DMS53 (cell line): Measurements from ENCODE around the gene C1GALT1.
A peak's percentile ranks its signal among the peaks of the same experiment; 100 is the strongest.
"Not testable (repeated sequence)": the region's sequence is repeated elsewhere in the genome, so short reads cannot be mapped to it uniquely, and the experiment has no call there.

ENCODE experiments used
- DNase-seq: peaks from one replicate; lab custom pipeline; 2025; lab: John Stamatoyannopoulos, UW

C1GALT1 gene

DNA sequence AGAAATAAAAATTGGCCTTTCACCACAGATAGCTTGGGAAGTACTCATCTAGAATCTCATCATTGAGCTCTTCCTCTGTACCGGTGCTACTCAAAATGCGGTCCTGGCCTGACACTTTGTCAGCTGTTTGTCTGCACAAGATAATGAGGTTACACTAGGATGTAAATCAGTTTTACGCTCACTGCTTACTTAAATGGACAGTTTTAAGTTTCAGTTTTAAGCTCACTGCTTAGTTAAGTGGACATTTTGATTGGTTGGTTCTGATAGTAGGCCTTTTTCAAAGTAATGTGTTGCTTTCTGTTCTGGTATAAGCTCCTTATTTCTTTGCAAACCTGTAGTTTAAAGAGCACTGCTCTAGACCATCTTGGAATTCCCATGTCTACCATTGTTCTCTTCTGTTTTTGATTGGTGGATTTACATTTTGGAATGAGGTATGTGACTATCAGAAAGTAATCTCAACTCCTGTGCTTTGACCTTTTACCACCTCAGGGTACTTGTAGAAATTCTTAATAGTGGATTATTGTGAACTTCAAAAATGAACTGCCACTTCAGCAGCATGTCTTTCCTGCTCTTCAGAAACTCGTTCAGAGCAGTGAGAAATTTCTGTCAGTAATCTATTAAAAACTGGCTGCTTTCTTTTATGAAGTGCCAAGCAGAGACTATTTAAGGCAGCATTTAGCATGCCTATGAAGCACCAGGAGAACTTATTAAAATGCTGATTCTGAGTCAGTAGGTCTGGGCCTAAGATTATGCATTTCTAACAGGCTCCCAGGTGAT is 55.0 kb downstream of the C1GALT1 start:
- DNase-seq, result no peak

- no peak for DNase-seq
Observed at GRCh38 chr7:7237978-7238267, 55.6 kb downstream of the C1GALT1 start.

GRCh38 chr7:7239346-7239745 is 57.0 kb downstream of the C1GALT1 start:
- no peak for DNase-seq

- no peak for DNase-seq
Observed at GRCh38 chr7:7242899-7243298, 60.6 kb downstream of the C1GALT1 start.

DNA sequence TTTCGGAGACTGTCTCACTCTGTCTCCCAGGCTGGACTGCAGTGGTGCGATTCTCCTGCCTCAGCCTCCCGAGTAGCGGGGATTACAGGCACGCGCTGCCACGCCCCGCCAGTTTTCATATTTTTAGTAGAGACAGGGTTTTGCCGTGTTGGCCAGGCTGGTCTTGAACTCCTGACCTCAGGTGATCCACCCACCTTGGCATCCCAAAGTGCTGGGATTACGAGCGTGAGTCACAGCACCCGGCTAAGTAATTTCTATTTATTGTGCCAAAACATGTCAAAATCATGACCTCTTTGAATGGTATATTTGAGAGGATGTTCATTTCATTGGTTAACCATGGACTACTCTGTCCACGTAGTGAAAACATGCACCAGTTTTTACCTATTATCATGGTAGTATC is 62.9 kb downstream of the C1GALT1 start:
- DNase-seq, result not testable (repeated sequence)

DNA sequence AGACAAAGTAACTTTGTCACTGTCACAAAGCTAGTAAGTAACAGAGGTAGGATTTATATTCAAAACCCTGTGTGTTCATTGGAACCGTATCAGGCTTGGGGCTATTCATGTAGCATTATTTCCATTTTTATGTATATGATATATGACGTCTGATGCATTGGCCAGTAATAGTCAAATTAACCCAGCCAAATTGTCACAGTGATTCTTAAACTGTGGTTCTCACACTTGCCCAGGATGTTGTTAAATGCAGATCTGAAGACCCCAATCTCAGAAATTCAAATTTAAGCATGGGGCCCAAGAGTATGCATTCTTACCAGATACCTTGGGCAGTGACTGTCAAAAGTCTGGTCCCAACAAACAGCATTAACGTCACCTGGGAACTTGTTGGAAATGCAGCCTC is 63.9 kb downstream of the C1GALT1 start:
- DNase-seq, result no peak

GRCh38 chr7:7247658-7248057 is 65.3 kb downstream of the C1GALT1 start:
- DNase-seq, result no peak

GRCh38 chr7:7249814-7250213 is 67.5 kb downstream of the C1GALT1 start:
- no peak for DNase-seq

GRCh38 chr7:7251742-7252141 is 69.4 kb downstream of the C1GALT1 start:
- DNase-seq, result no peak

DNA sequence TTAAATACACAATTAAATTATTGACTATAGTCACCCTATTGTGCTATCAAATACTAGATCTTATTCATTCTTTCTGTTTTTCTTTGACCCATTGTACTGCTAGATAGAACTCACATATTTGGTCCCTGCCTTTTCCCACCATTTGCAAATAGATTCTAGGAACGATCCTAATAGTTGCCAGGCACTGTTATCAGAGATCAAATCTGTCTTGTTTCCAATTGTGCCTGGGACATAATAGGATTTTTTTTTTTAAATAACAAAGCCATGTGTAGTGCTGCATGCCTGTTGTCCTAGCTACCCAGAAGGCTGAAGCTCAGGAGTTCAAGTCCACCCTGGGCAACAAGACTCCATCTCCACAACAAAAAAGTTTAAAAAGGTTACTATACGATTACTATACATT is 72.0 kb downstream of the C1GALT1 start:
- DNase-seq, result no peak

DNA sequence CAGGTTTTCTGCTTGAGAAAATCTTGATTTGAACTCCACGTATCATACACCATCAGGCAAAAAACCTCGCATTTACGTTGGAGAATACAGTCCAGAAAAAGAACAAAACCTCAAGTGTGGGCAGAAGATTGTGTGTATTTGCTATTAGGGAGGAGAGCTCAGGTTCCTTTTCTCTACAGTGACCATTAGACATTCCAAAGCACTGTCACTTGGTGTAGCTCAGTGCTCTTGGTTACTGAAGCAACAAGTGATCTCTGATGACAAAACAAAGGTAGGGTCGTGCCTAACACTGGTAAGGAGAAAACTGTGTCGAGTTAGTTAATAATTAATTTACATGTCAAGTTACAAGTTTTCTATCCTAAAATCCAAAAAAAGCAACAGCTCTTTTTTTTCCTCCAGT is 72.6 kb downstream of the C1GALT1 start:
- peak; percentile 53 for DNase-seq

DNA sequence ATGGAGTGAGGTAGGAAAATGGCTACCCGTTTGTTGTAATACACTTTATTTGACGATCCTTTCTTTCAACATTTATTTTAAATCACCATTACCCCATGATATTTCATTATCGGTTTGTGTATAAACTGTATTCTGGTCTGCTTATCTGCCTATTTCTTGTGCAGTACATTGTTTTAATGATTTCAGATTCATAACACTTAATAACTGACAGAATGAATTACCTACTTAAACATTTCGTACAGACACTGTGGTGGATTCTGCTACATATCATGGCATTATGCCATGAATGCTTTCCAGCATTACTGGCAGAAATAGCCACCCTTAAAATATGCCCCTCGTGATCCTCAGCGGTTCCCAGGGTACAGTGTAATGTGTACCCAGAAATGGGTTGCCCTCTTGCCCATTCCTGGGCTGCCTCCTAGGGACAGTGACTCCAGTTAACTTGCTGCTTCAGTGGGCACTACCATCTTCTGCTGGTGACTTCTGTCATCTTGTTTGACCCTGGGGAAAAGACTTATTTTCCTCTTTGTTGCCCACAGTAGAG is 74.5 kb downstream of the C1GALT1 start:
- DNase-seq, result no peak

DNA sequence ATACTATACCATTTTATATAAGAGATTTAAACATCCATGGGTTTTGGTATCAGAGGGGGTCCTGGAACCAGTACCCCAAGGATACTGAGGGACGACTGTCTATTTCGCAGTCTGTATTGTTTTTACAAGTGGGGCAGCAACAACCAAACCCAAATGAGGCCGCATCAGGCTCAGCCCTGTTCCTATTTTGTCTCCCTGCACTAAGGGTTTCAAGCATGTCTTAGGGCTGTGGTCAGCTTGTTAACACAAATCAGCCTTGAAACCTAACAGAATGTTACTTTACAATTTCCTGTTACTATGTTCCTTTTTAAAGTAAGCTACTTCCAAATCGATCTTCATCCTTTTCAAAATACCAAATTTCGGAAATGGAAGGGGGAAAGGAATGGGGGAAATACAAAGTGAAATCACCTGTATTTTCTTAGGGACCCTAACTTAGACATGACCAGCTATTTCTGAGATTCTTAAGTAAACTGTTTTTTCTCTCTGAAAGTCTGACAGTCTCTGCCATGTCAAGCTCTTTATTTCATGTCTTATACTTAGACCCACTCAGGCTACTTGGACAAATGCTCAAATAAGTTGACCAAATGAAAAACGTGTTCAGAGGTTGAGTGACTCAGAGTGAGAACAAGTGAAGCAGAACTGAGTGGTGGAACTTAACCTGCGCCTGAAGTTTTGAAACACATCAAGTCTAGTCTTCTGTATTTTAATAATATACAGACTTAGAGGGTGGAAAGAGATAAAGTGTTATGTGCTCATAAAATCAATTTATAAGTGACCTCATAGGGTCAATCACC is 75.8 kb downstream of the C1GALT1 start:
- DNase-seq, result peak; percentile 80

- no peak for DNase-seq
Observed at GRCh38 chr7:7261863-7262262, 79.5 kb downstream of the C1GALT1 start.

DNA sequence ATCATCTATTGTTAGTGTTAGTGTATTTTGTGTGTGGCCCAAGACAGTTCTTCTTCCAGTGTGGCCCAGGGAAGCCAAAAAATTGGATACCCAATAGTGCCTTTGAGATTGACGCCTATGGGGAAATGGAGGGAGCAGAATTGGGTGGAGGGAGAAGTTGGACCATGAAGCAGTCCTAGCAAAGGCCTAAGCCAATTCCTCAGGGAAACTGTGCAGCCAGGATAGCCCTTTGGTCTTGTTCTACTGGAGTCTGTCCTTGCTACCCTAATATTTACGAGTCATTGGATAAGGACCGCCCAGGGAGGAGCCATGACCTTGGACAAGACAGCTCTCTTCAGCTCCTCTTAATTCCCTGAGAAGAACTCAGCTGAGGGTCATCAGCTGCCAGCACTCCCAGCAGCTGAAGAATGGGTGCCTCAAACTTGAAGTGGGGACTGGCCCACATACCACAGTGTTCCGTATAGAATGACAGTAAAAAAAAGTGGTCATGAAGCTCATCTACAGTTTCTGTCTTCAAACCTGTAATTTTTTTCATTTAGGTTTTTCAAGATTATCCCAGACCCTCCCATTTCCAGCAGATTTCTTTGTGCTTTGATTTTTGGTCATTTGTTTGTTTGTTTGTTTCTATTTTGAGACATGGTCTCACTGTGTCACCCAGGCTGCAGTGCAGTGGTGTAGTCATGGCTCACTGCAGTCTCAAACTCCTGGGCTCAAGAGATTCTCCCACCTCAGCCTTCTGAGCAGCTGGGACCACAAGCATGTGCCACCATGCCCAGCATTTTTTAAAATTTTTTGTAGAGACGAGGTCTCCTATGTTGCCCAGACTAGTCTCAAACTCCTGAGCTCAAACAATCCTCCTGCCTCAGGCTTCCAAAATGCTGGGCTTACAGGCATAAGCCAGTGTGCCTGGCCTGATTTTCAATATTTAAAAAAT is 81.2 kb downstream of the C1GALT1 start:
- DNase-seq, result no peak

DNA sequence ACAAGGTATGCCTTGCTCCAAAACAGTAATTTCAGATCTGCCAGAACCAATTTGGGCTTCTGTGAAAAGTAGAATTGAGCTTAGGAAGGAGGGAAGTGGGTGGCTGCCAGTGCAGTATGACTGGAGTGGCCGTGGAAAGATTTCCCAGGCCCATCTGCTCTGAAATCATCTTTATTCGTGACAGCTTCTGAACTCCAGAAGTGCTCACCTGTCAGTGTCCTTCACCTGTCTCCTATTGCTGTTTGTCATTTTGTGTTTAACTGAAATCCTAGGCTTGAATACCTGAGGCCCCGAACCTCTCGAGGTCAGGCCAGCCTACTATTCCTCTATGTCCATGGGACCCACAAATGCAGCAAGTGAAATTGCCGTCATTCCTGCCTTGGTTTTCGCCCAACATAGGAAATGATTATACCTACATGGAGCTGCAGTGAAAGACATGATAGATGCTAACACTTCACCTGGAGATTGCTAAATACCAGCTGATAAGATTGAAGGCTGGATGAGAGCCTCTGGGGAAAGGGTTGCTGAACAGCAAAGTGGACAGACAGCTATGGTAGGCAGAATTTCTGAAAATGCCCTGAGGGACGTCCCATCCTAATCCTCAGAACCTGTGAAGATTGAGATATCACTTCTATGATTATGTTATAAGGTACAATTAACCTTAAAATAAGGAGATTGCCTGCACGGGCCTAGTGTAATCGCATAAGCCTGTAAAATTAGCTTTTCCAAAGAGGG is 82.1 kb downstream of the C1GALT1 start:
- no peak for DNase-seq

GRCh38 chr7:7265081-7266075 is 83.0 kb downstream of the C1GALT1 start:
- DNase-seq, result no peak

DNA sequence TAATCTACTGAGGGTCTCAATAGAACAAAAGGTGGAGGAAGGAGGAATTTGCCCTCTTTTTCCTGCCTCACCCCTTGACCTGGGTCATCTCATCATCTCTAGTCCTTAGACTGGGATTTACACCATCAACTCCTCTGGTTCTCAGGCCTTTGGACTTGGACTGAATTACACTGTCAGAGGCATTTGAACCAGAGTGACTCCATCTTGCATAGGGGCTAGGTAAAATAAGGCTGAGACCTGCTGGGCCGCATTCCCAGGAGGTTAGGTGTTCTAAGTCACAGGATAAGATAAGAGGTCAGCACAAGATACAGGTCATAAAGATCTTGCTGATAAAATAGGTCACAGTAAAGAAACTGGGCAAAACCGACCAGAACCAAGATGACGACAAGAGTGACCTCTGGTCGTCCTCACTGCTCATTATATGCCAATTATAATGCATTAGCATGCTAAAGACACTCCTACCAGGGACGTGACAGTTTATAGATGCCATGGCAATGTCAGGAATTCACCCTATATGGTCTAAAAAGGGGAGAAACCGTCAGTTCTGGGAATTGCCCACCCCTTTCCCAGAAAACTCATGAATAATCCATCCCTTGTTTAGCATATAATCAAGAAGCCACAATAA is 84.0 kb downstream of the C1GALT1 start:
- no peak for DNase-seq

- DNase-seq, result no peak
Observed at GRCh38 chr7:7271094-7271874, 88.9 kb downstream of the C1GALT1 start.
